GM03348 (cell line): Measurements from ENCODE around the gene VEPH1.

ENCODE experiments used
- DNase-seq: peaks from one replicate; pipeline ENCODE4 v3.0.0; 2012; ENCODE audit warnings: low spot score

VEPH1 gene

GRCh38 chr3:157523814-157524213 is 20.6 kb upstream of the VEPH1 start:
- no peak for DNase-seq

DNA sequence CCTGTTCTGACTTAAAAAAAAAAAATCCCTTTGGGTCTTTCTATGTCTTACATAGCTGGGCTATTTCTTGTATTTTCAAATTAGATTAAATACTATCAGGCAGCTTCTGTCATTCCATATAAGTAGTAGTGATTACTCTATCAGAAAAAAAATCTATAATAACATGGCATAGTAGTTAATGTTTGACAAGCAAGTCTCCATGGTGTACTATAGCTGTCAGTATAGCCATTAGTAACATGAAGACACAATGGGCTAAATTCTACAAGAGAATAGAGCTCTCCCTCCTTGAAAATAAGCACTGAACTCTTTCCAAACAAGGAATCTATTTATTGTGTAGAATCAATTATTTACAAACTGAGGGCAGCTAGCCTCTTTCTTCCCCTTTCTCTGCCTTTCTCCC is 19.4 kb upstream of the VEPH1 start:
- DNase-seq, result no peak

- peak; percentile 23 for DNase-seq
These were observed 17.4 kb upstream of the VEPH1 start for GRCh38 chr3:157520485-157521150.

DNA sequence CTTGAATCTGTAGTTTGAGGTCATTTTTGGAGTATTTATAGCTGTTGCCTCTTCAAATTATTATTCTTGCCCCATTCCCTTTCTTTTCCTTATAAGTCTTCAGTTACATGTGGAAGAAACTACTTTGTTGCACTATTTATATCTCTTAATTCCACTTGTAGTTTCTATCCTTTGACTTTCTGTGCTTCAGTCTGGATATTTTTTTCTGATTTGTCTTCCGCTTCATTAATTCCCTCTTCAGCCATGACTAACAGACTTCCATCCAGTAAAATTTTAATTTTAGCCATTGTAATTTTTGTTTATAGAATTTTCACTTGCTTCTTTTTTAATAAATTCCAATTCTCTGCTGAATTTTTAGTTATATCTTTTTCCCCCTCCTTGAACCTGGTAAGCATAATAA is 15.7 kb upstream of the VEPH1 start:
- DNase-seq, result no peak

DNA sequence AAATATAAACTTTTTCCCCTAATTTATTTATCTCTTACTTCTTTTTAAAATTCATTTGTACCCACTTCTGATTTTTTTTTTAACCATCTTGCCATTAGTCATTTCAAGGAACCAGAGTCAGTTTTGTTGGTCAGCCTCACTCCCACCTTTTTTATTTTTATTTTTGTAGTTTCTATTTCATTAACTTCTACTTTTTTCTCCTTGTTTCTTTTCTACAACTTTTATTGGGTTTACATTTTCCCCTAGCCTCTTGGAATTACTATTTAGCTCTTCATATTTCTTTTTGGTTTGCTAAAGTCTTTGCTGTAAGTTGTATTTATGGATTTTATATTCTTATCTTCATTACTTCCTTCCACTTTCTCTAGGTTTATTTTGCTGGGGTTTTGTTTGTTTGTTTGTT is 13.7 kb upstream of the VEPH1 start:
- no peak for DNase-seq

- DNase-seq, result no peak
These were observed 12.2 kb upstream of the VEPH1 start for GRCh38 chr3:157515398-157515797.

DNA sequence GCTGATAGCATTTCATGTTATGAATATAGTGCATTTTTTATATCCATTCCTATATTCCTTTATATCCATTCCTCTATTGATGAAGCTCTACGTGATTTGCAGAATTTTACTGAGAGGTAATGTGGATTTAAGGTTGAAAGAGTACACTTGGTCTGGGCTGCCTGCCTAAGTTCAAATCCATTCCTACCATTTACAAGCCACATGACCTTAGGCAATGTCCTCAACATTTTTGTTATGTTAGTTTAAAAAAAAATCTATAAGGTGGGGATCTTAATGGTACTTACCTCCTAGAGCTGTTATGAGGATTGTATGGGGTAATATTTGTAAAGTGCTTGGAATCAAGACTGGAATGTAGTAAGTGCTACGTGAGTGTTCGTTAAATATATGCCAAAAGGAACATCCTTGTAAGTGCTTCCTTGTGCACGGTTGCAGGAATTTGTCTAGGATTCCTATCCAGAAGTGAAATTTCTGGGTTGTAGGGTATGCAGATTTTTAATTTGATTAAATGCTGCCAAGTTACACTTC is 11.2 kb upstream of the VEPH1 start:
- no peak for DNase-seq

- no peak for DNase-seq
These were observed 10.4 kb upstream of the VEPH1 start for GRCh38 chr3:157513585-157513984.

GRCh38 chr3:157512534-157512933 is 9.3 kb upstream of the VEPH1 start:
- DNase-seq, result no peak

GRCh38 chr3:157508461-157508860 is 5.2 kb upstream of the VEPH1 start:
- no peak for DNase-seq

DNA sequence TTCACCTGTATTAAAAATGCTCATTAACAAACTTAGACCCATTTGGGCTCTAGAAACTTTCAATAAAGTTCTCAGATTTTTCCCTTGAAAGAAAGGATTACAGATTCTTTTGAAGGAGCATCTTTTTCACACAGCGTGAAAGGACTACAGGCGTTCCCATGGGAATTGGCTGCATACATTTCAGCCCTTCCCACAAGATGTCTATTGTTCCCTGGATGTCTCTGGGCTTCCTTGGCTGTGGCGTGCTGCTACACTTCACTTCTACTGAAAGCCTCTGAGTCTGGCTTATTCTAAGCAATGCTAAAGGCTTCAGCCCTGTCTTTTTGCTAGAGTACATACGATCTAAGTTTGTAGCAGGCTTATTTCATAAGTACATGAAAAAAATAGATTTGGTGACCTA is 1.4 kb downstream of the VEPH1 start:
- DNase-seq, result no peak

GRCh38 chr3:157500232-157500631 is 3.0 kb downstream of the VEPH1 start:
- no peak for DNase-seq

DNA sequence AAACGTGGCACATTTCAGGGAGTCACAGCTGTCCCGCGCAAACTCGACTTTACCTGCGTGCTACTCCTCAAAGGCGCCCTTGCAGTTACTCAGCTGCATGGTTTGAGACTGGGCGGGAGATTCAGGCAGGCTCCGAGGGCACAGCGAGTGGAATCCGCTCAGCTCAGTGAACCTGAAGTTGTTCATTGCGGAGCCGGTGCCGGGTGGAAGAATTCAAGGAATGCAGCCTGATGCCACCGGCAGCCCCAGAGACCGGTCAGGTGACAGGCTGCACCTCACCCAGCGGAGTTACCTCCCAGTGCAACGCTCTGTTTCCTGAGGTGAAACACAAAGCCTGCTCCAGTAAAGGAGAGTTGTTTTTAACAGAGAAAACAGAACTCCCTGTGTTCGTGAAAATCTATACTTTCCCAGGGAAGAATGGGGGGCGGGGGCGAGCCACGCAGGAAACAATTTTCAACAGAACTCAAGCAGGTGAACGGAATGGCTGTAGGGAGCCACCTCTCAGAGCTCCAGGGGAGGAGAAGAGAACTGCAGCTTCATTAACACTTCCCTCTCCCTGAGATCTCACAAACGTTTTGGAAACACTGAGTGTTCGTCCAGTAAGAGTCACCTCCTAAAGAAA is 3.8 kb downstream of the VEPH1 start:
- peak; percentile 17 for DNase-seq

- DNase-seq, result no peak
These were observed 4.8 kb downstream of the VEPH1 start for GRCh38 chr3:157498371-157498770.

DNA sequence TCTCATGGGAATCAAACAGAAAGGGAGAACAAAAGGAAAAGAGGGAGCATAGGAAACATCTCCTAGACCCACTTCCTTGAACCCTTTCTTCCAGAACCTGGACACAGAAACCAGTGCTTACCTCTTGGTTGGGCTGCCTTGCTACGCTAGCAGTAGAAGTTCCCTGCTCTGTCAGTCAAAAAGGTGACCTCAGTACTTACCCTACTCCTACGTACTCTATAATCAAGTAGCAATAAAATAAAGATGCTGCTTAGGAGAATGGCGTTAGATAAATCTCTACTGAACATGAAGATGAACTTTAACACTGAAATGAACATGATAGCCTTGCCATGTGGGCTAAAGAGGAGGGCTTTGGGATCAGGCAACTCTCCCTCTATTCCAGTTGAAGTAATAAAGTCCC is 7.4 kb downstream of the VEPH1 start:
- DNase-seq, result no peak

DNA sequence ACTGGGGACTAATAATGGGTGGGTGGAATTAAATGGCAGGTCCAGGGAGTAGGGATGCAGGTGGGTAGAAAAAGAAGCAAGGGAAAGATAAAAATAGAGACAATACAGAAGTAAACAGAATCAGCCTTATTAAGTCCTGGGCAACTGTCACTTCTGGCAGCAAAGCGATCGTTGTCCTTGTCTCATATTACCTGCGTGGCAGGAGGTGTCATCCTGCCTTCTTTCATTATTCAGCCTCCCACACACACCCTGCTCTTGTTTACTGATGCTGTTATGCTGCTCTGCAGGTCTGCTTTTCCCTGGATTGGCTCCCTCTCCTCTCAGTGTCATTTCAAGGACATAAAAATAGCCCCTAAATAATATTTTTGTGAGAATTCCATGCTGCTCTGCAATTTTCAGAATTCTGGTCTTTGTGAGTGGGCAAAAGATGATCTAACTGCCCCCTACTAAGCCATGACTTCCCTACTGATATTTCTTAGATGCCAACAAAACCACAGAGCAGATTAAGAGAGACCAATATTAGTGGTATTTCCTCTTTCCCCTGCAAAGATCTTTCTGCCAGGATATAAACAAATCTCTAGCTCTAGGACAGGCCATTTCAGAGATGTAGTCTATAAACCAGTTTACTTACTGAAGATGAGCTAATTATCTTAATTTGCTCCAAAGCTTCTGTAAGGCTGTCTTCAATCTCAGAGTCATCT is 8.5 kb downstream of the VEPH1 start:
- no peak for DNase-seq

DNA sequence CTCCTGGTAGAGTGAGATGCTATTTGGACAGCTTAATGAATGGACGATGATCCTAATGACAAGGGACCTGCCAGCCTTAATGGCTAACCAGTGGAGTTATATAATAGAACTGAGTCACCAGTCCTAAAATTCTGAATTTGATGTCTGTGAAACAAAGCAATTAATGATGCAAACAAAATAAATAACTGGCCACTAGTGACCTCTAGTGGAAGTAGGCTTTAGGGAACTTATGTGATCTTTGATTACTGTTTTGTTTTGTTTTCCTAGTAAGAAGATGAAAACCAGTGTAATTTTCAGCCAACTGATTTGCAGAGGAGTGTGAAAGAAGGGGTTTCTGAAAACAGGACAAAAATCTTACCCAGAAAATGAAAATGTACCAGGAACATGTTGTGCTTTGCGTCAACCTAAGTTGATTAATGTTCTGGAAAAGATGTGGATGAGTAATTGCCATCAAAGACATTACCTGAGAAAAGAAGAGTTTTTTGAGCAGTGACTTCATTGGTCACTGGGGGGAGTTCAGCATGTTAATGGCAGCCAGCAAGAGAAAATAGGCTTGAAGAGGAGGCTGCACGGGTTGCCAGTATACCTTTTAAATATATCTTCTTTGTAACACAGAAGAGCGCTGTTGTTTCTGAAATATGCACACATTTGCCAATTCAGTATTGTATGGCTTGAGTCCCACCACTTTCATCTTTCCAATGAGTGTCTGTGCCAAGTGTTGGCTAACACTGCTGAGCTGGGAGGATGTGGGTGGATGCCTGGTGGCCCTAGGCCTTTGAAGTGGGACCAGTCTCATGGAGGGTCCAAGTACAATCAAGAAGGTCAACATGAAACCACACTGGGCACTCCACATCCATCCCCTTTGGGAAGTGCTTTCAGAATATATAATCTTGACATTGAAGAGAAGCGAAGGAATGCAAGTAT is 9.3 kb downstream of the VEPH1 start:
- peak; percentile 52 for DNase-seq

- no peak for DNase-seq
These were observed 12.1 kb downstream of the VEPH1 start for GRCh38 chr3:157491136-157491535.

GRCh38 chr3:157488144-157488543 is 15.1 kb downstream of the VEPH1 start:
- no peak for DNase-seq

- DNase-seq, result no peak
These were observed 15.9 kb downstream of the VEPH1 start for GRCh38 chr3:157487339-157487738.

- DNase-seq, result no peak
These were observed 23.6 kb downstream of the VEPH1 start for GRCh38 chr3:157479464-157480243.
